Endothelial cell of umbilical vein (primary cell): ENCODE data around the gene HMGA1.

Source experiments
- CTCF ChIP-seq, 2 donors: IDR thresholded peaks; 1 replicate in 1 of 2; 2 replicates in 1 of 2; pipeline ENCODE4 v1.5.1; 2011; ENCODE audit warnings: low read length in 2 of 2, mild to moderate bottlenecking in 2 of 2, moderate library complexity in 2 of 2, control low read depth in 1 of 2, inconsistent platforms in 1 of 2, low read depth in 1 of 2; ENCODE audit not compliant: insufficient read depth in 1 of 2; ENCODE audit errors: extremely low read depth in 1 of 2
- EZH2 ChIP-seq: IDR thresholded peaks from 2 replicates; pipeline ENCODE4 v1.6.1; 2012; ENCODE audit warnings: borderline replicate concordance, low read depth, mild to moderate bottlenecking, moderate library complexity, low read length, inconsistent platforms; ENCODE audit not compliant: severe bottlenecking
- FOS ChIP-seq: IDR thresholded peaks from 2 replicates; pipeline ENCODE4 v1.6.1; 2011; ENCODE audit warnings: mild to moderate bottlenecking, low read length, moderate library complexity, borderline replicate concordance; ENCODE audit not compliant: insufficient read depth
- MAX ChIP-seq: IDR thresholded peaks from 2 replicates; pipeline ENCODE4 v1.6.1; 2011; ENCODE audit not compliant: insufficient read depth, insufficient read length
- MYC ChIP-seq: IDR thresholded peaks from one replicate; pipeline ENCODE4 v1.6.1; 2011; ENCODE audit warnings: mild to moderate bottlenecking, low read depth, low read length
- POLR2A ChIP-seq: IDR thresholded peaks from 2 replicates; pipeline ENCODE4 v1.6.1; 2012; ENCODE audit warnings: low read depth, mild to moderate bottlenecking, control low read depth, low read length
- POLR2AphosphoS5 ChIP-seq: IDR thresholded peaks from 2 replicates; pipeline ENCODE4 v1.6.1; 2012; ENCODE audit warnings: low read depth, mild to moderate bottlenecking, control low read depth, low read length, moderate library complexity; ENCODE audit not compliant: insufficient read depth

GRCh38 chr6:34280216-34280615 lies 43.5 kb downstream of the HMGA1 start:
- no peak for TF ChIP-seq CTCF (IDR thresholded peaks at IDR 0.05; ENCODE audit: extremely low read depth in 1 of 2, insufficient read depth in 1 of 2, low read depth in 1 of 2, low read length in 2 of 2)
- TF ChIP-seq FOS = no peak
- no peak for TF ChIP-seq POLR2A
- TF ChIP-seq POLR2AphosphoS5 = no peak
- TF ChIP-seq EZH2 = no peak
- no peak for TF ChIP-seq MAX
- TF ChIP-seq MYC = no peak
